COLO668 (cell line): ENCODE results near the gene TPM2.

Experiments
- DNase-seq: peaks from one replicate; lab custom pipeline; 2025; ENCODE audit not compliant: unreplicated experiment; lab: John Stamatoyannopoulos, UW

TPM2 gene

DNA sequence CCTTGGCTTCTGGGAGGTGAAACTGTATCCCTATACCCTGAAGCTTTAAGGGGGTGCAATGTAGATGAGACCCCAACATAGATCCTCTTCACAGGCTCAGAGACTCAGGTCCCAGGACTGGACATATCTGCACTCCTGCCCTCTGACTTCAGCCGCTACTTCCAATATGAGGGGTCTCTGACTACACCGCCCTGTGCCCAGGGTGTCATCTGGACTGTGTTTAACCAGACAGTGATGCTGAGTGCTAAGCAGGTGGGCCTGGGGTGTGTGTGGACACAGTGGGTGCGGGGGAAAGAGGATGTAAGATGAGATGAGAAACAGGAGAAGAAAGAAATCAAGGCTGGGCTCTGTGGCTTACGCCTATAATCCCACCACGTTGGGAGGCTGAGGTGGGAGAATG is 10.6 kb downstream of the TPM2 start:
- no peak for DNase-seq

DNA sequence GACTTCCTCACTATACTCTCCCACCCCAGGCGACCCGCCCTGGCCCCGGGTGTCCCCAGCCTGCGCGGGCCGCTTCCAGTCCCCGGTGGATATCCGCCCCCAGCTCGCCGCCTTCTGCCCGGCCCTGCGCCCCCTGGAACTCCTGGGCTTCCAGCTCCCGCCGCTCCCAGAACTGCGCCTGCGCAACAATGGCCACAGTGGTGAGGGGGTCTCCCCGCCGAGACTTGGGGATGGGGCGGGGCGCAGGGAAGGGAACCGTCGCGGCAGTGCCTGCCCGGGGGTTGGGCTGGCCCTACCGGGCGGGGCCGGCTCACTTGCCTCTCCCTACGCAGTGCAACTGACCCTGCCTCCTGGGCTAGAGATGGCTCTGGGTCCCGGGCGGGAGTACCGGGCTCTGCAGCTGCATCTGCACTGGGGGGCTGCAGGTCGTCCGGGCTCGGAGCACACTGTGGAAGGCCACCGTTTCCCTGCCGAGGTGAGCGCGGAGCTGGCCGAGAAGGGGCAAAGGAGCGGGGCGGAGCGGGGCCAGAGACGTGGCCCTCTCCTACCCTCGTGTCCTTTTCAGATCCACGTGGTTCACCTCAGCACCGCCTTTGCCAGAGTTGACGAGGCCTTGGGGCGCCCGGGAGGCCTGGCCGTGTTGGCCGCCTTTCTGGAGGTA is 13.9 kb downstream of the TPM2 start:
- no peak for DNase-seq

DNA sequence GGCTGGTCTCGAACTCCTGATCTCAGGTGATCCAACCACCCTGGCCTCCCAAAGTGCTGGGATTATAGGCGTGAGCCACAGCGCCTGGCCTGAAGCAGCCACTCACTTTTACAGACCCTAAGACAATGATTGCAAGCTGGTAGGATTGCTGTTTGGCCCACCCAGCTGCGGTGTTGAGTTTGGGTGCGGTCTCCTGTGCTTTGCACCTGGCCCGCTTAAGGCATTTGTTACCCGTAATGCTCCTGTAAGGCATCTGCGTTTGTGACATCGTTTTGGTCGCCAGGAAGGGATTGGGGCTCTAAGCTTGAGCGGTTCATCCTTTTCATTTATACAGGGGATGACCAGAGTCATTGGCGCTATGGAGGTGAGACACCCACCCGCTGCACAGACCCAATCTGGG is 14.5 kb downstream of the TPM2 start:
- no peak for DNase-seq

DNA sequence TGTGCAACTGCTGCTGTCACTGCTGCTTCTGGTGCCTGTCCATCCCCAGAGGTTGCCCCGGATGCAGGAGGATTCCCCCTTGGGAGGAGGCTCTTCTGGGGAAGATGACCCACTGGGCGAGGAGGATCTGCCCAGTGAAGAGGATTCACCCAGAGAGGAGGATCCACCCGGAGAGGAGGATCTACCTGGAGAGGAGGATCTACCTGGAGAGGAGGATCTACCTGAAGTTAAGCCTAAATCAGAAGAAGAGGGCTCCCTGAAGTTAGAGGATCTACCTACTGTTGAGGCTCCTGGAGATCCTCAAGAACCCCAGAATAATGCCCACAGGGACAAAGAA is 15.7 kb downstream of the TPM2 start:
- DNase-seq, result no peak

DNA sequence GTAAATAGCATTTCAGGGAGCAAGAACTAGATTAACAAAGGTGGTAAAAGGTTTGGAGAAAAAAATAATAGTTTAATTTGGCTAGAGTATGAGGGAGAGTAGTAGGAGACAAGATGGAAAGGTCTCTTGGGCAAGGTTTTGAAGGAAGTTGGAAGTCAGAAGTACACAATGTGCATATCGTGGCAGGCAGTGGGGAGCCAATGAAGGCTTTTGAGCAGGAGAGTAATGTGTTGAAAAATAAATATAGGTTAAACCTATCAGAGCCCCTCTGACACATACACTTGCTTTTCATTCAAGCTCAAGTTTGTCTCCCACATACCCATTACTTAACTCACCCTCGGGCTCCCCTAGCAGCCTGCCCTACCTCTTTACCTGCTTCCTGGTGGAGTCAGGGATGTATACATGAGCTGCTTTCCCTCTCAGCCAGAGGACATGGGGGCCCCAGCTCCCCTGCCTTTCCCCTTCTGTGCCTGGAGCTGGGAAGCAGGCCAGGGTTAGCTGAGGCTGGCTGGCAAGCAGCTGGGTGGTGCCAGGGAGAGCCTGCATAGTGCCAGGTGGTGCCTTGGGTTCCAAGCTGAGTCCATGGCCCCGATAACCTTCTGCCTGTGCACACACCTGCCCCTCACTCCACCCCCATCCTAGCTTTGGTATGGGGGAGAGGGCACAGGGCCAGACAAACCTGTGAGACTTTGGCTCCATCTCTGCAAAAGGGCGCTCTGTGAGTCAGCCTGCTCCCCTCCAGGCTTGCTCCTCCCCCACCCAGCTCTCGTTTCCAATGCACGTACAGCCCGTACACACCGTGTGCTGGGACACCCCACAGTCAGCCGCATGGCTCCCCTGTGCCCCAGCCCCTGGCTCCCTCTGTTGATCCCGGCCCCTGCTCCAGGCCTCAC is 16.3 kb downstream of the TPM2 start, which contains the start of gene CA9:
Gene CA9, plus strand, starts transcription at position 797 of the 893 bp plus-strand sequence. Its CDS starts 32 bp downstream, at position 829.
- peak; percentile 67 for DNase-seq

DNA sequence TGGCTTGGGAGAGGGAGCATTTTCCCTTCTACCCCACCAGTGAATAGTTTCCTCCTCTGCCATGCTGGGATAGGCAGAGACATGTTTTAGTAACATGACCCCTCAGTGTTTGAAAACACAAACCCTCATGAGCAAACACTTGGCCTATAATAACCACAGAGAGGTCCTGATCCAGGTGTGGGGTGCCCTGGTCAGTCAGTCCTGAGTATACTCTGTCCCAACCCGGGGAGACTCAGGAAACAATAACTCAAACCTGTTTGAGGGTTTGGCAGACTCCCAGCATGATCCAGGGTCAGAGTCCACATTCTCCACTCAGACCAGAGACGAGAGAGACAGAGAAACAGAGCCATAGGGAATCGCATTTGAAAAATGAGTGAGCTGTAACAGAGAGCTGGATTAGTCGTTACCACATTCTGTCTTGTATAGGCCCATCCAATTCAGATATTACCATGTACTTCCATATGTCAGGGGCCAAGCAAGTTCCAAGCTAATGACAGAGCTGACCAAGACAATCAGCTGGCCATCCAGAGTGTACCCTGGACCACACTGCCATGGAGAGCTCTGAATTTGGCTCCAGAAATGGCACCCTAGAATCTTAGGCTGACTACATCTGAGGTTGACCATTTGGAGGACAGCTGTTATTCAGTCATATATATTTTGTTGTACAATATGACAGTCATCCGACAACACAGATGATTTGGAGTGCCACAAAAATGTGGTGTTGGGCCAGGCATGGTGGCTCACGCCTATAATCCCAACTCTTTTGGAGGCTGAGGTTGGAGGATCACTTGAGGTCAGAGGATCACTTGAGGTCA is 20.2 kb downstream of the TPM2 start:
- peak; percentile 87 for DNase-seq

DNA sequence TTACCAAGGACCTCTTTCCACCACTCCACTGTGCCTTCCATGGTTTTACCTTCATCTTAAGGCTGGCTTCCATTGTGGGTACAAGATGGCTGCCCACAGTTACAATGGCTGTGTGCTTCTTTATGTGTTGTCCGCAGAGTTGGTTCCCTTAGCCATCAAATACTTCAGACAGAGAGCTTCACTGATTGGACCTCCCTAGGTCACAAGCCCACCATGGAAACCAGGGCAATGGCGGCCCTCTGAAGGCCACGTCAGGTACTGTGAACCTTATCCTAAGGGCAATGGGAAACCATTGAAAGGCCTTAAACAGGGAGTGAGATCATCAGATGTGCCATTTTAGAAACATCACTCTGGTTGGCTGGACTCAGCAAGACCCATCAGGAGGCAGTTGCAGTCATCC is 21.8 kb downstream of the TPM2 start:
- DNase-seq, result no peak

DNA sequence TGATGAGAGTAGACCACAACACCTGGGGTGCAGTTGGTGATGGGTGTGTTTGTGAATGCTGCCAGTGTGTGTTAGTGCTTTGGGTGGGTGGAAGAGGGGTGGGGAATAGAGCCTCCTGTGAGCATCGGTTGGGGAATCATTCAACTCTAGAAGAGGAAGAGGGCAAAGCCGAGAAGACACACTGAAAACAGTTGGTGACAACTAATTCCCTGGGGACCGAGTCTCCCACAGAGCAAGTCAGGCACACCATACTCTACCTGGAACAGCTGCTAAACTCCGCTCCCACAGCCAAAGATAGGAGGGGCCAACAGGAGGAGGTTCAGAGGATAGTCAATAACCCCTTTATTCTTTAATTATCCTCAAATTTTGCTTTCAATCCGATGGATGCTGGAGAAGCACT is 23.2 kb downstream of the TPM2 start:
- DNase-seq, result no peak

DNA sequence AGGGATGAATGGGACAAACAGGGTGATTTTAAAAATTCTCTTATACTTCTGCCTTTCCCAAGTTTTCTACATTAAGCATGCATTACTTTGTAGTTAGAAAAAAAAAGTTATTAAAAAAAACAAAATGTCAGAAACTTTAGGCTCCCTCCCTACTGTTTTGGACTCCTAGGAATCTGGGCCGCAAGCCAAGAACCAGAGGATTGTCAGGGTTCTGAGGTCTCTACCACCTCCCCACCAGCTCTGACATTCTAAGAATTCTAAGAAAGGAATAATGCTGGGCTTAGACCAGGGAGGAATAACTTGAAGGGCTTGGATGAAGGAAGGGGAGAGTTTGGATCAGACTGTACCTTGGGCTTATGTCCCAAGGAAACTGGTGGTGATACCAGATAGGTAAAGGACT is 23.7 kb downstream of the TPM2 start:
- no peak for DNase-seq

DNA sequence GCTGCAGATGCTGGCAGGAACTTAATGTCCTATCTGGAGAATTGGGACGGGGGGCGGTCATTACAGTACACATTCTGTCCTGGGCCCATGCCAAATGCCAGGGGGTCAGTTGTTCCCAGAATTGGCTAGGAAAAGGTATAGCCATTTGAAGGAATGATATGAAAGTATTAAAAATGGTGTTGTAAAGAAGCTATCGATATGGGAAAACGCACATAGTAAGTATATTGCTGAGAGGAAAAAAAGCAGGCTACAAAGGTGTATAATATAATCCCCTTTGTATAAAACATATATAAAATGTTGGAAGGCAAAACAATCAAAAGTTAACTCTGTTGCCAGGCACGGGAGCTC is 24.3 kb downstream of the TPM2 start:
- no peak for DNase-seq

DNA sequence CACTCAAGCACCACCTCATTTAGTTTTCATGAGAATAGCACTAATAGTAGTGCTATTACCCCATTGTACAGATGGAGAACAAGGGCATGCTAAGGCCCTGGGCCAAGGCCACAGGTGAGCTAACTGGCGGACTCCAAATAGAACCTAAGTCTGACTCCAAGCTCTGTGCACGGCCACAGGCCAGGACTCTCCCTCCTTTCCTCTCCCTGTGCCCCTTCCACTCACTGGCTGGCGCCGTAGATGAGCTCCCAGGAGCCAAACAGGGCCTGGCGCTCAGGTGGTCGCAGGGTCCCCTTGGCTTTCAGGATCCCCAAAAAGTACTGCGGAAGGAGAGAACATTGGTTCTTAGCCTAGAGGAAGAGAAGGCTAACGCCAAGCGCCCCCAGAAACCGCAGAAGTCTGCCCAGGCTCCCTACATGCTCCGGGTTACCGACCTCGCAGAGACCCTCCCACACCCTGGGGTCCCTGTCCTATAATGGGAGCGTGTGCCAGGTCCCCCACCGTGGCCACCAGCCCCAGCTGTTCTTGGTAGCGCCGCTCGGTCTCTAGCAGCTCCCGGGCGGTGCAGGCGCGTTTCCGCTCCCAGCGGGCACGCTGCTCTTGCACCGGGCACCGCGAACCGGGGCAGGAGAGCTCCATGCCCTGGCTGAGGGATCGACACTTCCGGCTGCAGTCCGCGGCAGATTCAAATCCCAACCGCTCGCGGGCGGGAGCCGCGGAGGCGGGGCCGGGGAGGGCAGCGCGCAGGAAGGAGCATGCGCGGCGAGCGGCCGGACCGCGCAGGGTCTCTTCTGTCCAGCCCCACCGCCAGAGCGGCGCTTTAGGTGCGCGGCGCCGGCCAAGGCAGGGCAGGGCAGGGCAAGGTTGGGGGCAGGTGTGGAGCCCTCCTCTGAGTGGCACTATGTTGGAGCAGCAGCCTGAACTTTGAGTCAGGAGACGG is 24.9 kb downstream of the TPM2 start, which contains the start of gene ARHGEF39:
Gene ARHGEF39, minus strand, starts transcription at position 665 of the 940 bp plus-strand sequence. Its CDS starts 26 bp downstream, at position 639.
- peak; percentile 93 for DNase-seq

DNA sequence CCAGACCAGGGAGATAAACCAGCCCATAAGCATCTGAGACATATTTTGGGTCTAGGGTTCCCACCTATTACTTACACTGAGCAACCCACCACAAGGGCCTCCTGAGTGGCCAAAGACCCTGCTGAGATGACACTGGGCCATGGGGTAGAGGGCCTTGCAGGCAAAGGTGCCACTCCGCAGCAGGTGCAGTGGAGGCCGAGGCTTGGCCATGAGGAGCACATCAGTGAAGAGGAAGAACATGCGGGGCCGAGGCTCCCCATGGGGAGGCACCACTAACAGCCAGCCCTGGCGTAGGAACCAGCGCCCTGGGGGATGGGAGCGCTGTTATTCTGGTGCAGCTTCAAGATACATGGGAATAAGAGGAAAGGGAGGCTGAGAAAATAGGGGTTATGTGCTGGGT is 27.3 kb downstream of the TPM2 start:
- no peak for DNase-seq

DNA sequence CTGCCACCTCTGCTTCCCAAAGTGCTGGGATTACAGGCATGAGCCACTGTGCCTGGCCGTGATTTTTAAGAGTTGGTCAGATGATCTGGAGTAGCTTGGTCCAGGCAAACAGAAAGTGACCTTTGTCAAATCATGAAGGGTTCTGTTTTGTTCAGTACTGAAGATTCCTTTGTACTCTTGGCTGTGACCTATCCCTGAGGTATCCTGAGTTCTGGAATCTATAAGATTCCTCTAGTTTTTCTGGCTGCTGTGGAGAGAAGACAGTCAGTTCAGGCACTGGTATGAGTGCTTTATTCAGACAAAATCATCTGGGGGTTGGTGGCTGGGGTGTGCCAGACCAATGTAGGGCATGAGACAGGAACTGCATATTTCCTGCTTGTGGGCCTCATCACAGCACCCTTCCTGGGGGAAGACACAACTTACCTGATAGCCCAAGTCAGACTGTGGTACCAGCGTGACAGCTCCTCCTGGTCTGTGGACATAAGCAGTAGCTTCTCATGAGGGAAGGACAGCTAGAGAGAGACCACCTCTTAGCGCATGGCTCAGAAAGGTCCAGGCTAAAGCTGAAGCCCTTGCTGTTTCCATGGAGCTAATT is 27.9 kb downstream of the TPM2 start:
- no peak for DNase-seq

DNA sequence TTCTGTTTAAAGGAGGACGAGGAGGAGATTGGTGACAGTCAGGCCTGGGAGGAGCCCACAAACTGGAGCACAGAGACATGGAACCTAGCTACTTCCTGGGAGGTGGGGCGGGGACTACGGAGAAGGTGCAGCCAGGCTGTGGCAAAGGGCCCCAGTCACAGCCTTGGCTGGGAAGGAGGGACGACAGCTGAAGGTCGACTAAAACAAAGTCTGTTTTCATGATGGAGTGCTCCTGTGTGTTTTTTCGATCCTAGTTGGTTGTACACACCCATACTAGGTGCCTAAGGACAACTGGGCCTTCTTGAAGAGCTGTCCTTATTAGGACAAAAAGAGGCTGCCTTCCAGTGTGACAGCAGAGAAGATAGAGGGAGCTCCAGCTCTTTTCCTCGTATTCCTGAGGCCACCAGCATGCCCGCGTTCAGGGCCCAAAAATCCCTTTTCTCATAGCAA is 28.7 kb downstream of the TPM2 start:
- no peak for DNase-seq

DNA sequence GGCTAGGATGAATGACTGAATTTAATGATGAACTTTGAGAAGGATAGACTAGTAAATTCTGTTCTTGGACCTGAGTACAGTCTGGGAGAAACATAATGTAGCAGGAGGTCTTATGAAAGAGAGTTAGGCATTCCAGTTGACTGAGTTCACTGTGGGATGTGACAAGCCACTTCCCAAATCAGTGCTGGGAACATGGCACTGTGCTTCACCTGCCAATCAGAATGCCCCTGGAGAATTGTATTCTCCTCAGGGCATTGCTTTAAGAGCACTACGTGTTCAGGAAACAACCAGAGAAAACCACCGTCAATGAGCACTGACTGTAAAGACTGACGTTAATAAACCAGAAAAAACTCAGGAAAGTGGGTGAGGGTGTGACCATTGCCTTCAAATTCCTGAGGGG is 30.4 kb downstream of the TPM2 start:
- no peak for DNase-seq

DNA sequence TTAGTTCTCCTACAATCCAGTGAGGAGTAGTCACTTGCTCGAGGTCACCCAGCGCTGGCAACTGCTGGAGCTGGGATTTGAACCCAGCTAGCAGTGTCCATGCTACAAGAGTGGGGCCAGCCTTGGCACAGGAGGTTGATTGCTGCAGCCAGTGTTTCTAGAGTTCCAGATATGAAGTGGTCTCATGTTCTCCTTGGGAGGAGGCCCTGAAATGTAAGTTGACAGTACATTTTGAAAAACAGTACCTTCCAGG is 30.8 kb downstream of the TPM2 start:
- DNase-seq, result peak; percentile 30

DNA sequence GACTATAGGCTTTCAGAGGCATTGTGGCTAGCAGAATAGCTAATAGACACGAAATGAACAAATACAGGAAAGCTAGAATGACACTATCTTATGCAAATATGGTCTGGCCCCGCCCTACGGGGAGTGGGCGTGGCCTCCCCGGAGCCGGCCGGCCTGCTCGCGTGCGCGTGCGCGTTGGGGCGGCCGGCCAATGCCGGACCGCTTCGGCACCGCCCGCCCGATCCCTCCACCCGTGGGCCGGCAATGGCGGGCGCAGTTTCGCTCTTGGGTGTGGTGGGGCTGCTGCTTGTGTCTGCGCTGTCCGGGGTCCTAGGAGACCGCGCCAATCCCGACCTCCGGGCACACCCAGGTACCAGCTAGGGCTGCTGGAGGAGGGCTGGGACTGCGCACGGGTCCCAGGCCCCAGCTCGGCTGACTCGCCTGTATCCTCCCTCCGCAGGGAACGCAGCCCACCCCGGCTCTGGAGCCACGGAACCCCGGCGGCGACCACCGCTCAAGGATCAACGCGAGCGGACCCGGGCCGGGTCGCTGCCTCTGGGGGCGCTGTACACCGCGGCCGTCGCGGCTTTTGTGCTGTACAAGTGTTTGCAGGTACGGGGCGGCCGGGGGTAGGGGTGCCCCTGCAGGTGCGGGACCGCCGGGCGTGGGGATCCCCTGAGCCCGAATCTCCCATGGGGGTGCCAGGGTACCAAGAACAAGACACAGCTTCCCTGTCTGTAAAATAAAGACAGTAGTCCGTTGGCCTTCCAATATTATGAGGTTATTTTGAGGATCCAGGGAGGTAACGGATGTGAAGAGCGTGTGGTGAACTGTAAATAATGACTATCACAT is 31.4 kb downstream of the TPM2 start, which contains the start of gene CCDC107:
Gene CCDC107, plus strand, starts transcription at position 156 of the 831 bp plus-strand sequence. Its CDS starts 88 bp downstream, at position 244.
- peak; percentile 88 for DNase-seq

DNA sequence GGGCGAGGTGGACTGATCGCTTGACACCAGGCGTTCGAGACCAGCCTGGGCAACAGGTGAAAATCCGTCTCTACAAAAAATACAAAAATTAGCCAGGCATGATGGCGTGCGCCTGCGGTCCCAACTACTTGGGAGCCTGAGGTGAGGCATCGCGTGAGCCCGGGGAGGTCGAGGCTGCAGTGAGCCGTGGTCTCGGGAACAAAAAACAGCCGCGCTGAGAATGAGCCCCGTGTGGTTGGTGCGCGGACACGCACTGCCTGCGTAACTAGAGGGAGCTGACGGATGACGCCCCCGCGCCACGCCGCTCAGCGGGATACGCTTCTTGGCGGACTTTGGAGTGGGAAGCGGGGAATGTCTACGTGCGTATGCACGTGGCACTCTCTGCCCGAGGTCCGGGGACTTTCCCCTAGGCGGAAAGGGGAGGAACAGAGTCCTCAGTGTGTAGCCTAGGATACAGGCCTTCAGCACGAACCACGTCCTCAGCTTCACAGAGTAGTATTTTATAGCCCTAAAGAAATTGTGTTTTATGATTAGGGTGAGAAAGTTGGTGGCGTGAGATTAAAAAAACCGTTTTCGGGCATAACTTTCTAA is 32.1 kb downstream of the TPM2 start, which contains the start of gene RMRP:
Gene RMRP, minus strand, starts transcription at position 474 of the 591 bp plus-strand sequence.
- peak; percentile 97 for DNase-seq
